ENCODE results near the gene EVX2. TPM values are rescaled to one million over a fixed set of nuclear protein-coding genes. Genes with fewer than 3 reads are reported as not detected.

Gene EVX2
- total and polyA plus RNA-seq, 12 donors = not detected

DNA sequence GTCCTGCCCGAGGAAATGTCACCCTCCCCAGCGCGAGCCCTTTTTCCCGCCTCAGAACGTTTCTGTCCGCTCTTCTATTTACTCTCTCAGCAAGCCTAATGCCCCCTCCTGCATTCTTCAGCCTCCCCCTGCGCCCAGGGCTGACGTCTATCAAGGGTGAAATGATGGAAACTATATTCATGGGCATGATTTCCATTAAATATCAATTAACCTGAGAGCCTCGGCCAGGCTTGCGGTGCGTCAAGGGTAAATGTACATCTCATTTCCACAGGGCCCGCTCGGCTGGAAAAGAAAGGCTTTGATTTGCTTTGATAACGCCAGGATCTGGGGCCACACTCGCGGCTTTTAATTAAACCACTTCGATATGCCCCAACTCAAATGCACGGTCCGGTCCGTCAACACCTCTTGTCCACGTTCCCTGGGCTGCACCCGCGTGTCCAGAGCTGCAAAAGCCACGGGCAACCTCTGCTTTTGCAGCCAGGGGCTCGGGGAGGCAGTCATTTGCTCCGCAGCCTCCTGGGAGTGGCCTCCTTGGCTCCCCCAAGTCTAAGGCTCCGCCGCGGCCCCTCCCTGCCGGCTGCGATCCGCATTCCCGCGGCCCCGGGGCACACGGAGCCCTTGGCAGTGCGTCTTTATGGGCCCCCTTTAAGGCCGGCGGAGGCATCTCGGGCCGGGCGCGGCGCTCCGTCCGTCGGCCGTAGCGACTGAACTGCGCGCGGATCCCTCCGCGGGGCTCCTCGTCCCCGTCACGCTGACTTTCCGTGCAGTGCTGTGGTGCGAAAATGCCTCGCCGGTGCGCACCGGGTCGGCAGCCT, 45.4 kb upstream of the EVX2 start, which contains the start of gene HOXD8:
Gene HOXD8, plus strand, starts transcription at position 724 of the 815 bp plus-strand sequence. CDS start 662 bp downstream, outside the sequence.
- peak; percentile 67 to 87 (median 80) for DNase-seq
- Histone ChIP-seq H3K4me3 (peak within 1 kb of the TSS in 2 of 4 donors; percentile 42 to 78), H3K27me3 (no peaks in the 10 kb centered on the region), H3K9me3 (replicated peaks in 1 of 3) (no peaks in the 10 kb centered on the region), H3K4me1 (replicated peaks in 1 of 2) (peaks cover 4 to 24% of the 10 kb centered on the region in 2 donors), H3K36me3 (replicated peaks in 1 of 2) (peaks cover 0 to 2% of the 10 kb centered on the region in 2 donors), H3K27ac (peak within 1 kb of the TSS; percentile 66 to 99 (median 89))
- intact Hi-C loops (cut with DNase I) = loop anchor here (5.0 to 10.0 kb wide), 6 partner anchors 328 to 1023 kb away; no protein-coding TSS in a partner anchor
- TF ChIP-seq POLR2A (IDR thresholded peaks at IDR 0.05) = peak; percentile 1 to 22
- TF ChIP-seq, protein P1, sequence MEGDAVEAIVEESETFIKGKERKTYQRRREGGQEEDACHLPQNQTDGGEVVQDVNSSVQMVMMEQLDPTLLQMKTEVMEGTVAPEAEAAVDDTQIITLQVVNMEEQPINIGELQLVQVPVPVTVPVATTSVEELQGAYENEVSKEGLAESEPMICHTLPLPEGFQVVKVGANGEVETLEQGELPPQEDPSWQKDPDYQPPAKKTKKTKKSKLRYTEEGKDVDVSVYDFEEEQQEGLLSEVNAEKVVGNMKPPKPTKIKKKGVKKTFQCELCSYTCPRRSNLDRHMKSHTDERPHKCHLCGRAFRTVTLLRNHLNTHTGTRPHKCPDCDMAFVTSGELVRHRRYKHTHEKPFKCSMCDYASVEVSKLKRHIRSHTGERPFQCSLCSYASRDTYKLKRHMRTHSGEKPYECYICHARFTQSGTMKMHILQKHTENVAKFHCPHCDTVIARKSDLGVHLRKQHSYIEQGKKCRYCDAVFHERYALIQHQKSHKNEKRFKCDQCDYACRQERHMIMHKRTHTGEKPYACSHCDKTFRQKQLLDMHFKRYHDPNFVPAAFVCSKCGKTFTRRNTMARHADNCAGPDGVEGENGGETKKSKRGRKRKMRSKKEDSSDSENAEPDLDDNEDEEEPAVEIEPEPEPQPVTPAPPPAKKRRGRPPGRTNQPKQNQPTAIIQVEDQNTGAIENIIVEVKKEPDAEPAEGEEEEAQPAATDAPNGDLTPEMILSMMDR (IDR thresholded peaks at IDR 0.05) = peak in 2 of 6 experiments; percentile 19 to 25
- 3 to 14% (median 6%) methylated on average over 20 to 64 of the region's 64 CpGs for WGBS, 4 donors

GRCh38 chr2:176128172-176128981, 44.6 kb upstream of the EVX2 start:
- Histone ChIP-seq H3K27me3 (no peaks in the 10 kb centered on the region), H3K4me3 (peak overlapping the region in 2 of 4 donors; percentile 42 to 78), H3K4me1 (replicated peaks in 1 of 2) (peaks cover 4 to 22% of the 10 kb centered on the region in 2 donors), H3K9me3 (replicated peaks in 1 of 3) (no peaks in the 10 kb centered on the region), H3K36me3 (replicated peaks in 1 of 2) (peaks cover 0 to 2% of the 10 kb centered on the region in 2 donors), H3K27ac (peak overlapping the region in 4 of 5 donors; percentile 86 to 99 (median 93))
- WGBS, 4 donors = 33 to 62% (median 47%) methylated on average over 39 to 49 of the region's 49 CpGs
- TF ChIP-seq, protein P1 (IDR thresholded peaks at IDR 0.05) = no peak
- TF ChIP-seq POLR2A (IDR thresholded peaks at IDR 0.05) = no peak
- peak in 1 of 7 donors; percentile 33 for DNase-seq
- intact Hi-C loops (cut with DNase I) = loop anchor here (5.0 to 10.0 kb wide), 6 partner anchors 329 to 1024 kb away; no protein-coding TSS in a partner anchor

DNA sequence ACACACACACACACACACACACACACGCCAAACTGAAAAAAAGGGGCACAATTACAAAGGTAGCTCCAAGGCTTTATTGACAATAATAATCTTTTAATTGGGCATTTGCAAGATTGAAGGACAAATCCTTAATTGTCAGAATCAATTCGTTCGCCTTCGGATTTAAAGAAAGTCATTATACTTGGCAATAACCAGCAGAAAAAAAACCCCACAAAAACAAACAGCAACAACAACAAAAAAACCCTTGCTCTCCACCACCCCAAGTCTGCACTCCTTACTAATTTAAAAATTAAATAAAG, 44.0 kb upstream of the EVX2 start:
- DNase-seq = no peak
- no peak for TF ChIP-seq POLR2A (IDR thresholded peaks at IDR 0.05)
- TF ChIP-seq, protein P1 (IDR thresholded peaks at IDR 0.05) = no peak
- WGBS, 4 donors = 51 to 74% (median 63%) methylated on average over 4 of the region's 4 CpGs
- no peaks in the 10 kb centered on the region for H3K27me3 ChIP-seq
- peak overlapping the region in 1 of 4 donors; percentile 2 for H3K4me3 ChIP-seq
- intact Hi-C loops (cut with DNase I) = loop anchor here (5.0 to 10.0 kb wide), 6 partner anchors 330 to 1025 kb away; no protein-coding TSS in a partner anchor
- peak overlapping the region in 2 of 5 donors; percentile 89 to 97 for H3K27ac ChIP-seq
- peaks cover 4 to 16% of the 10 kb centered on the region in 2 donors for H3K4me1 ChIP-seq (replicated peaks in 1 of 2)
- H3K9me3 ChIP-seq (replicated peaks in 1 of 3) = no peaks in the 10 kb centered on the region
- H3K36me3 ChIP-seq (replicated peaks in 1 of 2) = no peaks in the 10 kb centered on the region

Measured in adrenal gland (tissue), 12 donors.